AG04450 (cell line): Measurements from ENCODE around the gene TOR1AIP1. TPM values are rescaled to one million over a fixed set of nuclear protein-coding genes. Genes with fewer than 3 reads are reported as not detected.

Source experiments
- CTCF ChIA-PET: fragments of 300-600, 350-600 bp; formaldehyde crosslinking; extraction: SDS; loops from one replicate; lab custom pipeline; 2022; ENCODE audit warnings: antibody characterized with exemption, inconsistent platforms; lab: Charles Lee
- POLR2A ChIA-PET: fragments of 350-600 bp; formaldehyde crosslinking; extraction: SDS; loops from one replicate; lab custom pipeline; 2021; ENCODE audit warnings: antibody characterized with exemption, inconsistent platforms; lab: Yijun Ruan, JAX
- DNase-seq: peaks from one replicate; pipeline ENCODE4 v3.0.0-alpha.2; 2011; ENCODE audit warnings: low read depth, low spot score
- H3K27ac ChIP-seq: one replicate; pipeline ENCODE4 v1.5.1; 2012; ENCODE audit warnings: low read depth, low read length, control low read depth
- H3K27me3 ChIP-seq: one replicate; pipeline ENCODE4 v1.6.0; 2012; ENCODE audit warnings: low read length; ENCODE audit not compliant: control insufficient read depth, insufficient read depth
- H3K4me3 ChIP-seq: 2 replicates; pipeline ENCODE4 v1.5.1; 2011; ENCODE audit warnings: mild to moderate bottlenecking, low read depth, low read length, control low read depth
- H3K9me3 ChIP-seq: 2 replicates; pipeline ENCODE4 v1.5.1; 2012; ENCODE audit warnings: low read length; ENCODE audit not compliant: control insufficient read depth, insufficient read depth
- CTCF ChIP-seq: IDR thresholded peaks from 2 replicates; pipeline ENCODE4 v1.5.1; 2011; ENCODE audit warnings: low read depth, low read length, control low read depth, inconsistent platforms
- polyA plus RNA-seq: library from polyadenylated mRNA; depleted of rRNA; stranded (reverse); fragments of >200 nt; gene quantifications from 2 replicates; pipeline ENCODE4 v1.2.3, GENCODE V29; 2011; rRNA removed

The TOR1AIP1 gene
- polyA plus RNA-seq, 1 experiment, result 44.9 TPM

GRCh38 chr1:179966551-179966950 lies 84.5 kb downstream of the TOR1AIP1 start:
- ChIA-PET CTCF (interaction anchor here (1.4 kb wide), 1 partner anchor 202 kb away, joined by 3 read pairs; no protein-coding TSS in a partner anchor), POLR2A (no interaction called here)
- no peaks in the 10 kb centered on the region for H3K9me3 ChIP-seq
- H3K27me3 ChIP-seq, result no peaks in the 10 kb centered on the region
- DNase-seq, result no peak
- no peak overlapping the region for H3K27ac ChIP-seq
- H3K4me3 ChIP-seq, result no peak overlapping the region
- TF ChIP-seq CTCF, result no peak

DNA sequence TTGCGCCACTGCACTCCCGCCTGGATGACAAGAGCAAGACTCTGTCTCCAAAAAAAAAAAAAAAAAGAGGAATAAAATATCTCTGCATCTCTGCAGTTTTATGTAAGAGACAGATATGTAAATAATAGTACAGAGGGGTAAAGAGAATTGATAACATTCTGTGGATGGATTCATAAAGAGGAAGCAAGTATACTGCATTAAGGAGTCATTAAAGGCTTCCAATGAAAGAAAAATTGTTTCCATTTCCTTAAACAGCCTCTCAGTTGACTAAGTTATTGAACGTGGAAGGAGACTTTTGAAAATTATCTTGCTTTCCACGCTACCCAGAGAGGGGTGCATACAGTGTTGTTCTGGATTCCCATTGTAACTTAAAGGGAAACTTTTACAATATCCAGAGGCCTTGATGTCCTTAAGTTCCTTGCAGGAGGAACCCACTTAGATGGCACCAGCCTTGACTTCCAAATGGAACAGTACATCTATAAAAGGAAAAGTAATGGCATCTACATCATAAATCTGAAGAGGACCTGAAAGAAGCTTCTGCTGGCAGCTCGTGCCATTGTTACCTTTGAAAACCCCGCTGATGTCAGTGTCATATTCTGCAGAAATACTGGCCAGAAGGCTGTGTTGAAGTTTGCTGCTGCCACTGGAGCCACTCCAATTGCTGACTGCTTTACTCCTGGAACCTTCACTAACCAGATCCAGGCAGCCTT lies 86.4 kb downstream of the TOR1AIP1 start:
- H3K4me3 ChIP-seq, result no peak overlapping the region
- no peak overlapping the region for H3K27ac ChIP-seq
- no peak for DNase-seq
- H3K9me3 ChIP-seq, result no peaks in the 10 kb centered on the region
- H3K27me3 ChIP-seq, result no peaks in the 10 kb centered on the region
- ChIA-PET POLR2A (interaction anchor here (0.9 kb wide), 1 partner anchor 86 kb away, joined by 3 read pairs; the partner anchor contains the start of gene TOR1AIP1), CTCF (no interaction called here)
- no peak for TF ChIP-seq CTCF

DNA sequence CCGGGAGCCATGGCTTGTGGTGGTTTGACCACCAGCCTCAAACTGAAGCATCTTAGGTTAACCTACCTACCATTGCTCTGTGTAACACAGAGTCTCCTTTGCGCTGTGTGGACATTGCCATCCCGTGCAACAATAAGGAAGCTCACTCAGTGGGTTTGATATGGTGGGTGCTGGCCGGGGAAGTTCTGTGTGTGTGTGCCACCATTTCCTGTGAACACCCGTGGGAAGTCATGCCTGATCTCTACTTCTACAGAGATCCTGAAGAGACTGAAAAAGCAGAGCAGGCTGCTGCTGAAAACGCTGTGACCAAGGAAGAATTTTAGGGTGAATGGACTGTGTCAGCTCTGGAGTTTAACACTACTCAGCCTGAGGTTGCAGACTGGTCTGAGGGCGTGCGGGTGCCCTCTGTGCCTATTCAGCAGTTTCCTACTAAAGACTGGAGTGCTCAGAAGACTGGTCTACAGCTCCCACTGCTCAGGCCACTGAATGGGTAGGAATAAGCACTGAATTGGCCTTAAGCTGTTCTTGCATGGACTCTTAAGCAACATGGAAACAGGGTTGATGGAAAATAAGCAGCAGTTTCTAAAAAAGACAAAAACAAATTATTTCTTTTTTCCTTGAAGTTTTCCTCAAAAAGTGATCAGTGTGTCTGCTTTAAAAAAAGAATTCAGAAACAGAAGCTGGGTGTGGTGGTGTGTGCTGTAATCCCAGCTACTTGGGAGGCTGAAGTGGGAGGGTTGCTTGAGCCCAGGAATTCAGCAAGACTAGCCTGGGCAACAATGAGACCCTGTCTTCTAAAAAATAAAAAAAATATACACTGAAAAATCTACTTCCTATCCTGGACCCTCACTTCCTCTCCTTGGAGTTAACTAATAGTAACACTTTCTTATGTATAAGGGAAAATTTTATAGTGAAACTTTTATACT lies 87.2 kb downstream of the TOR1AIP1 start:
- DNase-seq, result no peak
- no peaks in the 10 kb centered on the region for H3K9me3 ChIP-seq
- CTCF ChIA-PET, result no interaction called here
- POLR2A ChIA-PET, result interaction anchor here (0.9 kb wide), 1 partner anchor 87 kb away, joined by 3 read pairs; the partner anchor contains the start of gene TOR1AIP1
- no peak for TF ChIP-seq CTCF
- H3K4me3 ChIP-seq, result no peak overlapping the region
- H3K27me3 ChIP-seq, result no peaks in the 10 kb centered on the region
- H3K27ac ChIP-seq, result no peak overlapping the region

Other genes starting within 250 kb of the TOR1AIP1 start
- not detected in 2 replicates for gene FAM163A, start 139.0 kb upstream of the TOR1AIP1 start, polyA plus RNA-seq
- 40.5 and 48.4 TPM in 2 replicates for gene TOR1AIP2, start 4.5 kb upstream of the TOR1AIP1 start, polyA plus RNA-seq
- gene CEP350, start 72.5 kb downstream of the TOR1AIP1 start, polyA plus RNA-seq, result 12.9 and 18.2 TPM in 2 replicates